Activated T-cell treated with anti-CD3 and anti-CD28 coated beads, Interleukin-2, amount 50 U/mL, for 72 hours (primary cell): ENCODE data around the gene ARHGAP10. TPM values are rescaled to one million over a fixed set of nuclear protein-coding genes. Genes with fewer than 3 reads are reported as not detected.
"Not testable (repeated sequence)": the region's sequence is repeated elsewhere in the genome, so short reads cannot be mapped to it uniquely, and the experiment has no call there.

ENCODE experiments used
- ATAC-seq, 2 donors: fragments of 150-1000 bp; cut with Tn5 transposase; replicated peaks in 1 of 2; 2 replicates each; pipeline ENCODE4 v1.10.0; 2021; ENCODE audit warnings: moderate library complexity in 2 of 2, mild to moderate bottlenecking in 1 of 2
- DNase-seq, 2 donors: peaks; one replicate each; pipeline ENCODE4 v3.0.0; 2021 to 2022; ENCODE audit warnings: mixed read lengths in 1 of 2
- H3K27ac Mint-ChIP-seq: one replicate; pipeline ENCODE4 v1.8.0; 2022; ENCODE audit warnings: mild to moderate bottlenecking, moderate library complexity, mixed read lengths
- H3K27me3 Mint-ChIP-seq: one replicate; pipeline ENCODE4 v1.8.0; 2022; ENCODE audit warnings: low read depth, mixed read lengths
- H3K36me3 Mint-ChIP-seq, 2 donors: one replicate each; pipeline ENCODE4 v1.8.0; 2022; ENCODE audit warnings: mixed read lengths in 2 of 2, mild to moderate bottlenecking in 1 of 2; ENCODE audit not compliant: insufficient read depth in 2 of 2
- H3K4me1 Mint-ChIP-seq: one replicate; pipeline ENCODE4 v1.8.0; 2022; ENCODE audit warnings: low read depth, mixed read lengths
- H3K4me3 Mint-ChIP-seq, 2 donors: one replicate each; pipeline ENCODE4 v1.8.0; 2022; ENCODE audit warnings: mild to moderate bottlenecking in 2 of 2, mixed read lengths in 2 of 2, moderate library complexity in 2 of 2
- H3K9me3 Mint-ChIP-seq, 2 donors: one replicate each; pipeline ENCODE4 v1.8.0; 2022; ENCODE audit warnings: mixed read lengths in 2 of 2
- total RNA-seq, 2 donors: library from RNA; stranded (reverse); gene quantifications; one replicate each; pipeline ENCODE4 v1.2.3, GENCODE V29; 2022

The ARHGAP10 gene
- total RNA-seq, 2 donors from 2014 or later = 9.3 to 12.4 TPM

- no peak for DNase-seq
- Mint-ChIP-seq H3K27ac (no peak overlapping the region), H3K36me3 (peaks cover 3% of the 10 kb centered on the region in 2 donors), H3K4me3 (no peak overlapping the region), H3K27me3 (no peaks in the 10 kb centered on the region), H3K9me3 (no peaks in the 10 kb centered on the region), H3K4me1 (no peaks in the 10 kb centered on the region)
- ATAC-seq = no peak
Measured at GRCh38 chr4:147910315-147910714, 178.4 kb downstream of the ARHGAP10 start.

- H3K9me3 Mint-ChIP-seq, DNase-seq, H3K27me3 Mint-ChIP-seq, H3K4me1 Mint-ChIP-seq, H3K36me3 Mint-ChIP-seq, H3K27ac Mint-ChIP-seq, H3K4me3 Mint-ChIP-seq, ATAC-seq: not testable (repeated sequence)
Measured at GRCh38 chr4:147912106-147912505, 180.2 kb downstream of the ARHGAP10 start.

GRCh38 chr4:147913137-147913536 lies 181.2 kb downstream of the ARHGAP10 start:
- no peak overlapping the region for H3K4me3 Mint-ChIP-seq

GRCh38 chr4:147916351-147916750 lies 184.5 kb downstream of the ARHGAP10 start:
- no peak overlapping the region for H3K27ac Mint-ChIP-seq
- H3K27me3 Mint-ChIP-seq = no peaks in the 10 kb centered on the region
- H3K4me1 Mint-ChIP-seq = no peaks in the 10 kb centered on the region
- ATAC-seq = no peak
- no peak overlapping the region for H3K4me3 Mint-ChIP-seq
- H3K9me3 Mint-ChIP-seq = no peaks in the 10 kb centered on the region
- no peaks in the 10 kb centered on the region for H3K36me3 Mint-ChIP-seq
- no peak for DNase-seq

More at GRCh38 chr4:147913137-147913536, 181.2 kb downstream of the ARHGAP10 start:
- Mint-ChIP-seq H3K9me3 (no peaks in the 10 kb centered on the region), H3K27me3 (no peaks in the 10 kb centered on the region), H3K36me3 (no peaks in the 10 kb centered on the region), H3K4me1 (no peaks in the 10 kb centered on the region), H3K27ac (no peak overlapping the region)
- no peak for ATAC-seq
- no peak for DNase-seq

GRCh38 chr4:147923381-147923780 lies 191.5 kb downstream of the ARHGAP10 start:
- DNase-seq = no peak
- ATAC-seq = no peak
- H3K4me3 Mint-ChIP-seq = no peak overlapping the region
- no peaks in the 10 kb centered on the region for H3K36me3 Mint-ChIP-seq
- H3K27ac Mint-ChIP-seq = no peak overlapping the region
- no peaks in the 10 kb centered on the region for H3K9me3 Mint-ChIP-seq
- H3K27me3 Mint-ChIP-seq = no peaks in the 10 kb centered on the region
- H3K4me1 Mint-ChIP-seq = no peaks in the 10 kb centered on the region

- ATAC-seq (no peak), DNase-seq (no peak)
- no peaks in the 10 kb centered on the region for H3K27me3 Mint-ChIP-seq
- H3K4me3 Mint-ChIP-seq = no peak overlapping the region
- H3K36me3 Mint-ChIP-seq = no peaks in the 10 kb centered on the region
- no peaks in the 10 kb centered on the region for H3K9me3 Mint-ChIP-seq
- H3K27ac Mint-ChIP-seq = no peak overlapping the region
- H3K4me1 Mint-ChIP-seq = no peaks in the 10 kb centered on the region
Measured at GRCh38 chr4:147923854-147924253, 192.0 kb downstream of the ARHGAP10 start.

GRCh38 chr4:147924604-147925412 lies 192.9 kb downstream of the ARHGAP10 start:
- no peak overlapping the region for H3K27ac Mint-ChIP-seq
- H3K27me3 Mint-ChIP-seq = no peaks in the 10 kb centered on the region
- no peak for DNase-seq
- H3K36me3 Mint-ChIP-seq = no peaks in the 10 kb centered on the region
- H3K9me3 Mint-ChIP-seq = no peaks in the 10 kb centered on the region
- H3K4me1 Mint-ChIP-seq = no peaks in the 10 kb centered on the region
- no peak overlapping the region for H3K4me3 Mint-ChIP-seq
- no peak for ATAC-seq

GRCh38 chr4:147927377-147928137 lies 195.7 kb downstream of the ARHGAP10 start:
- H3K4me1 Mint-ChIP-seq = no peaks in the 10 kb centered on the region
- H3K4me3 Mint-ChIP-seq = no peak overlapping the region
- ATAC-seq (no peak), DNase-seq (no peak)
- H3K9me3 Mint-ChIP-seq = no peaks in the 10 kb centered on the region
- H3K36me3 Mint-ChIP-seq = peaks cover 0 to 3% of the 10 kb centered on the region in 2 donors
- no peak overlapping the region for H3K27ac Mint-ChIP-seq
- no peaks in the 10 kb centered on the region for H3K27me3 Mint-ChIP-seq

- DNase-seq (no peak), ATAC-seq (no peak)
- Mint-ChIP-seq H3K4me3 (no peak overlapping the region), H3K9me3 (no peaks in the 10 kb centered on the region), H3K27ac (no peak overlapping the region), H3K27me3 (no peaks in the 10 kb centered on the region), H3K36me3 (peaks cover 0 to 3% of the 10 kb centered on the region in 2 donors), H3K4me1 (no peaks in the 10 kb centered on the region)
Measured at GRCh38 chr4:147928400-147928799, 196.5 kb downstream of the ARHGAP10 start.

GRCh38 chr4:147929746-147930145 lies 197.9 kb downstream of the ARHGAP10 start:
- DNase-seq (no peak), ATAC-seq (no peak)
- no peaks in the 10 kb centered on the region for H3K9me3 Mint-ChIP-seq
- H3K4me1 Mint-ChIP-seq = no peaks in the 10 kb centered on the region
- peaks cover 0 to 3% of the 10 kb centered on the region in 2 donors for H3K36me3 Mint-ChIP-seq
- no peak overlapping the region for H3K4me3 Mint-ChIP-seq
- no peak overlapping the region for H3K27ac Mint-ChIP-seq
- H3K27me3 Mint-ChIP-seq = no peaks in the 10 kb centered on the region

- peak; percentile 27 to 35 for ATAC-seq
- H3K4me3 Mint-ChIP-seq = no peak overlapping the region
- H3K9me3 Mint-ChIP-seq = no peaks in the 10 kb centered on the region
- no peaks in the 10 kb centered on the region for H3K4me1 Mint-ChIP-seq
- no peaks in the 10 kb centered on the region for H3K27me3 Mint-ChIP-seq
- no peak overlapping the region for H3K27ac Mint-ChIP-seq
- no peak for DNase-seq
- H3K36me3 Mint-ChIP-seq = peaks cover 0 to 3% of the 10 kb centered on the region in 2 donors
Measured at GRCh38 chr4:147933316-147933715, 201.4 kb downstream of the ARHGAP10 start.

- no peaks in the 10 kb centered on the region for H3K4me1 Mint-ChIP-seq
- H3K4me3 Mint-ChIP-seq = no peak overlapping the region
- H3K9me3 Mint-ChIP-seq = no peaks in the 10 kb centered on the region
- no peak overlapping the region for H3K27ac Mint-ChIP-seq
- H3K36me3 Mint-ChIP-seq = peaks cover 0 to 3% of the 10 kb centered on the region in 2 donors
- H3K27me3 Mint-ChIP-seq = no peaks in the 10 kb centered on the region
- ATAC-seq (no peak), DNase-seq (no peak)
Measured at GRCh38 chr4:147933779-147934178, 201.9 kb downstream of the ARHGAP10 start.

- no peaks in the 10 kb centered on the region for H3K36me3 Mint-ChIP-seq
- peaks cover 13% of the 10 kb centered on the region for H3K4me1 Mint-ChIP-seq
- DNase-seq = no peak
- H3K27ac Mint-ChIP-seq = no peak overlapping the region
- H3K27me3 Mint-ChIP-seq = no peaks in the 10 kb centered on the region
- no peak overlapping the region for H3K4me3 Mint-ChIP-seq
- ATAC-seq = no peak
- no peaks in the 10 kb centered on the region for H3K9me3 Mint-ChIP-seq
Measured at GRCh38 chr4:147938496-147938895, 206.6 kb downstream of the ARHGAP10 start.
